Measurements from ENCODE around the gene CRYGB.
"Not testable (repeated sequence)": the region's sequence is repeated elsewhere in the genome, so short reads cannot be mapped to it uniquely, and the experiment has no call there.

CRYGB gene

GRCh38 chr2:208112969-208113368 lies 33.0 kb downstream of the CRYGB start:
- DNase-seq (ENCODE audit: low read depth in 2 of 2) = no peak

DNA sequence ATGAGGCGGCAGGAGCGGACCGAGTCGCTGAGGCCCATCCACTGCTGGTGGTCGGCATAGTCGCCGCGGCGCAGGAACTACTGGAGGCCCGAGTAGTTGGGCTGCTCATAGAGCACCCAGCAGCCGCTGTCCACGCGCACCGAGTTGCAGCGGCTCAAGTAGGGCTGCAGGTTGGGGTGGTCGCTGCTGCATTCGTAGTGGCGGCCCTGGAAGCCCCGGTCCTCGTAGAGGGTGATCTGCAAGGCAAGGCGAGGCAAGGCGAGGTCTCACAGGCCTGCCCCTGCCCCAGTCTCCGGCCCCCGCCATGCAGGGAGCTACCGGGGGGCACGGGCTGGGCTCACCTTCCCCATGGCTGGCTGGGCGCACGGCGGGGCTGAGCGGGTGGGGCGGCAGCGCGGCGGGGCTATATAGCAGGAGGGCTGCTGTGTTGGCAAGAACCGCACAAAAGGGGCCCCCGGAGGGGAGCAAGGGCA lies 33.6 kb downstream of the CRYGB start:
- DNase-seq (ENCODE audit: low read depth in 2 of 2) = not testable (repeated sequence)

- no peak for DNase-seq (ENCODE audit: low read depth in 2 of 2)
Observed at GRCh38 chr2:208103616-208104015, 42.3 kb downstream of the CRYGB start.

DNA sequence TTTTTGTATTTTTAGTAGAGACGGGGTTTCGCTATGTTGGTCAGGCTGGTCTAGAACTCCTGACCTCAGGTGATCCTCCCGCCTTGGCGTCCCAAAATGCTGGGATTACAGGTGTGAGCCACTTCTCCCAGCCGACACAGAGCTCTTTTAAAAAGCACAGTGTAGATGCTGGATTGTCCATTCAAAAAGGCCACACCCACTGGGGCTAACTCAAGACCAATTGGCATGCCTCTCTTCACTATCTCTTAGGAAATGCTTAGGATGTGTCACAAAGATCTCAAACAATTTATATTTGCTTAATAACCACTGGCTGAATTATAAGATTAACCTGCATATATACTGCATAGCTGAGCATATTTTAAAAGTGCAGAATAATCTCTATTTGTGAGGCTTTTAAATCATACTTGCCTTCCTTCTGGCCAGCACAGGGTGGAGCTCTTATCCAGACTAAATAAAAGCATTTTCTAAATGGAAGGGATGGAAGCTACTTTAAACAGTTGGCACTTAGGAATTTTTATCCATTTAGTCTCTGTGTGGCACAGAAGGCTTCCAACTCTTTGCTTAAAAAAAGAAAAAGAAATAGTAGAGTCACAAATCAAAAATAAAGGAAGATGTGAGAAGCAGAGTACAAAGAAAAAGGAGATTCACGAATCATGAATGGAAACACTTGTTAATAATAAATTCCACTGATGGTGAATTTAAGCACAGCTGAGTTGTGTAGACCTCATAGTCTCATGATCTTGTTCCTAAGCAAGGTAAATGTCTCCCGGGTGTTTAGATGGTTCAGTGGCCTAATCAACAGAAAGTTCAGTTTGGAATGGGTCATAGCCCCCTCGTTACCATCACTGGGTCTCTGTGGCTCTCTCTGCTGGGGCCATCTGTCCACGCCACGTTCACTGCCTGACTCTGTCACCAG lies 44.0 kb downstream of the CRYGB start:
- DNase-seq (ENCODE audit: low read depth in 2 of 2) = no peak

DNA sequence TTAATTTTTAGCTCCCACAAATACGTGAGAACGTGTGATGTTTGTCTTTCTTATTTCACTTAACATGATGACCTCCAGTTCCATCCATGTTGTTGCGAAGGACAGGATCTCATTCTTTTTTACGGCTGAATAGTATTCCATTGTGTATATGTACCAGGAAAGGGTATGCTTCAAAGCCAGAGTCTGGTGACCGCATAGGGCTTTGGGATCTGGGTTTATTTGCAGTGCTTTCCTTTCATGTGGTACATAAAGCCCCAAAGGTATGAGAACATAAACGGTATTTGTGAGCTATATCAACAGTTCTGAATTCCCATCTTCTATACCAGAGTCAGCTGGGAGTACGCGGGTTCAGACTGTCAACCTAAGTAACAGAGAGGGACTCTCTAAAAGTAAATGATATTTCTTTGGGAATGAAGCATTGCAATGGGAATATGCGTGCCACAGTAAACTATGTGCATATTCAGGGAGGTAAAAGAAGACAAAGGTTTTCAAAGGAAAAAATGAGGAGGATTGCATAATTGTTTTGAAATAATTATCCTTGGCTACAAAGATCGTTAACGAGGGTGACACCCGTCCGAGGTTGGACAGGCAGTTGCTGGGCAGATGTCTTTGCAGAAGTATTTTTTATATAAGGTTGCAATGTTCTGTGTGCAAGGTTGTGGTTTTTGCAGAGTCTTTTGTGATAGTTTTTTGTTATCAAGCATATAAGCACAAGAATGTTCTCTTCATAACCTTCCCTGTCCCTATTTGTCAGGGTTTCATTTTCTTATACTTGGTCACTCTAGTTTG lies 46.1 kb downstream of the CRYGB start:
- DNase-seq (ENCODE audit: low read depth in 2 of 2) = no peak

DNA sequence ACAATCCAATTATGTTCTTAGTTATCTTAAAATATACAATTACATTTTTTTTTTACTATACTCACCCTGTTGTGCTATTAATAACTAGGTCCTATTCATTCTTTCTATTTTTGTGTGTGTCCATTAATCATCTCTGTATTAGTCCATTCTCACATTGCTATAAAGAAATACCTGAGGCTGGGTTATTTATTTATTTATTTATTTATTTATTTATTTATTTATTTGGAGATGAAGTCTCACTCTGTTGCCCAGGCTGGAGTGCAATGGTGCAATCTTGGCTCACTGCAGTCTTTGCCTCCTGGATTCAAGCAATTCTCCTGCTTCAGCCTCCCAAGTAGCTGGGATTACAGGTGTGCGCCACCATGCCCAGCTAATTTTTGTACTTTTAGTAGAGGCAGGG lies 47.3 kb downstream of the CRYGB start:
- DNase-seq (ENCODE audit: low read depth in 2 of 2) = not testable (repeated sequence)

DNA sequence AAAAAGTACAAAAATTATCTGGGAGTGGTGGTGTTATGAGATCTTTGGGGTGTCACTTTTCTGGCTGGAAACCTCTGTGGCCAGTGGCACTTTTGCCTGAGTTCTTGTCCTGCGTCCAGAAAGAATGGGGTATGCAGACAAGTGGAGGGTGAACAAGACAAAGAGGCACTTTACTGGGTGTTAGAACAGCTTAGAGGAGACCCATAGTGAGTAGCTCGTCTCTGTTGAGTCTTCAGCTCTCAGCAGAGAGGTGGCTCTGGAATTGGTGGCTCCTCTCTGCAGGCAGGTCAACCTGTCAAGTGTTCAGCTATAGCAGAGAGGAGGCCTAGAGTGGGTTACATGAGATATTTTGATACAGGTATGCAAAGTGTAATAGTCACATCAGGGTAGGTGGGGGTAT lies 47.7 kb downstream of the CRYGB start:
- no peak for DNase-seq (ENCODE audit: low read depth in 2 of 2)

GRCh38 chr2:208097801-208098200 lies 48.2 kb downstream of the CRYGB start:
- DNase-seq (ENCODE audit: low read depth in 2 of 2) = no peak

GRCh38 chr2:208097313-208097712 lies 48.6 kb downstream of the CRYGB start:
- no peak for DNase-seq (ENCODE audit: low read depth in 2 of 2)

DNA sequence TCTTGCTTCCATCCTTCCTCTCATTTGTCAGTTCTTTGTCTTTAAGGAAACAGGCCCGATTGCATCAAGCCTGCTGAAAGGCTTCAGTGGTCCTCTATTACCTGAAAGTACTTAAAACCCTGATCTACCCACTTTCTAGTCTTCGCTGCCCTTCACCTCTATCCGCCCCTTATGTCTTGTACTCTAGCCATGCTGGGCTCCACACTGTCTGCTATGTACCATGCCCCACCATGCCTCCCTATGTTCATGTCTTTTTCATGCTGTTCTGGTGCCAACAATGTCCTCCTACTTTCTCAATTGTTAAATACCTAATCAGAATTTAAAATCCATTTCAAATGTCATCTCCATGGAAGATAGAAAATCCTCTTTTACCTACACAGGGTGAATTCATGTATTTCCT lies 49.9 kb downstream of the CRYGB start:
- DNase-seq (ENCODE audit: low read depth in 2 of 2) = no peak

DNA sequence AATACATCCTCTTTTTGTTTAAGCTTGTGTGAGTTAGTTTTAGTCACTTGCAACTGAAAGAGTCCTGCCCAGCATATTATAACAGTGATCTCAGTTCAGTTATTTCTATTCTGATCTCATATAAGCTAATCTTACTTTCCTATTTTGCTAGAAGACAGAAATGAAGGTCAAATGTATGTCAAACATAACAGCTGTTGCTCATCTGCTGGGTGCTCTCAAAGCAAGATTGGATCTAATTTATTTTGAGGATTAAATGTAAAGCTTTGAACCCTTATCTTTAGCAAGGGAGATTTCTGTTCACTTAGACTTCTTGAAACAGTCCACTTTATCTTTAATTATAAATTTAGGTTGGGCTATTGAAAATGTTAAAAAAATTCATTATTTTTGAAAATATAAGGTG lies 52.8 kb downstream of the CRYGB start:
- no peak for DNase-seq (ENCODE audit: low read depth in 2 of 2)

Measured in stimulated activated CD8-positive, alpha-beta memory T cell treated with anti-CD3 and anti-CD28 coated beads, Interleukin-2, amount 100 ng/mL, for 48 hours (primary cell).